ENCODE measurements around the gene MVB12A. TPM values are rescaled to one million over a fixed set of nuclear protein-coding genes. Genes with fewer than 3 reads are reported as not detected.

MVB12A gene
- total and polyA plus RNA-seq, 10 of the 15 experiments (the other 5 are each of a cell fraction or from before 2014, with no cell fraction given) = 1.2 to 47.6 (median 26.3) TPM

Other genes with a start within 250 kb of the MVB12A start
Only the 7 nearest of the 19 such genes appear.
- 22.6 and 22.8 TPM in 2 replicates for gene GTPBP3, start 82.5 kb upstream of the MVB12A start, total RNA-seq (2014; rRNA removed)
- gene GTPBP3, start 82.5 kb upstream of the MVB12A start, total RNA-seq (2014; rRNA removed; fragmentation: Illumina TruSeq; extraction: Trizol) = 6.4 and 7.1 TPM in 2 replicates
- 38.5 and 46.8 TPM in 2 replicates for gene GTPBP3, start 82.5 kb upstream of the MVB12A start, total RNA-seq (2021)
- 6.6 and 8.2 TPM in 2 replicates for gene GTPBP3, start 82.5 kb upstream of the MVB12A start, polyA plus RNA-seq (2011; rRNA removed)
- gene GTPBP3, start 82.5 kb upstream of the MVB12A start, polyA plus RNA-seq (2014; fragmentation: Illumina TruSeq; extraction: Trizol) = 6.1 and 8.1 TPM in 2 replicates
- 1 to 10 TPM; 2.9 to 4.1 TPM for gene GTPBP3, start 82.5 kb upstream of the MVB12A start, polyA plus RNA-seq (2014; fragmentation: Nextera tagmentation; extraction: Ambion mirVana)
- 42.7 and 57.2 TPM in 2 replicates for gene GTPBP3, start 82.5 kb upstream of the MVB12A start, polyA plus RNA-seq (2014; rRNA removed)
- 10 to 100 TPM; 26.3 to 28.8 TPM for gene GTPBP3, start 82.5 kb upstream of the MVB12A start, polyA plus RNA-seq (2016; fragmentation: Nextera tagmentation; extraction: Ambion mirVana)
- 0.06 TPM in 1 of 2 replicates, not detected in the other for gene PLVAP, start 42.7 kb upstream of the MVB12A start, total RNA-seq (2014; rRNA removed)
- 0.18 TPM in 1 of 2 replicates, not detected in the other for gene PLVAP, start 42.7 kb upstream of the MVB12A start, total RNA-seq (2014; rRNA removed; fragmentation: Illumina TruSeq; extraction: Trizol)
- gene PLVAP, start 42.7 kb upstream of the MVB12A start, total RNA-seq (2021) = 0.08 and 0.54 TPM in 2 replicates
- gene PLVAP, start 42.7 kb upstream of the MVB12A start, polyA plus RNA-seq (2011; rRNA removed) = 0.05 TPM in 1 of 2 replicates, not detected in the other
- gene PLVAP, start 42.7 kb upstream of the MVB12A start, polyA plus RNA-seq (2014; fragmentation: Illumina TruSeq; extraction: Trizol) = 0.04 TPM in 1 of 2 replicates, not detected in the other
- not detected for gene PLVAP, start 42.7 kb upstream of the MVB12A start, polyA plus RNA-seq (2014; fragmentation: Nextera tagmentation; extraction: Ambion mirVana)
- gene PLVAP, start 42.7 kb upstream of the MVB12A start, polyA plus RNA-seq (2014; rRNA removed) = 0.03 and 0.41 TPM in 2 replicates
- gene PLVAP, start 42.7 kb upstream of the MVB12A start, polyA plus RNA-seq (2016; fragmentation: Nextera tagmentation; extraction: Ambion mirVana) = not detected
- 1.1 and 1.3 TPM in 2 replicates for gene CCDC194, start 25.9 kb upstream of the MVB12A start, total RNA-seq (2014; rRNA removed)
- gene CCDC194, start 25.9 kb upstream of the MVB12A start, total RNA-seq (2014; rRNA removed; fragmentation: Illumina TruSeq; extraction: Trizol) = 1.3 and 1.7 TPM in 2 replicates
- gene CCDC194, start 25.9 kb upstream of the MVB12A start, total RNA-seq (2021) = 1.7 and 3.0 TPM in 2 replicates
- 0.24 and 0.87 TPM in 2 replicates for gene CCDC194, start 25.9 kb upstream of the MVB12A start, polyA plus RNA-seq (2011; rRNA removed)
- 0.72 and 0.86 TPM in 2 replicates for gene CCDC194, start 25.9 kb upstream of the MVB12A start, polyA plus RNA-seq (2014; fragmentation: Illumina TruSeq; extraction: Trizol)
- under 1 TPM; 0.07 to 0.21 TPM for gene CCDC194, start 25.9 kb upstream of the MVB12A start, polyA plus RNA-seq (2014; fragmentation: Nextera tagmentation; extraction: Ambion mirVana)
- gene CCDC194, start 25.9 kb upstream of the MVB12A start, polyA plus RNA-seq (2014; rRNA removed) = 2.9 and 3.4 TPM in 2 replicates
- 1 to 10 TPM in 1 of 2 experiments, under 1 TPM in 1; 0.78 to 1.1 TPM for gene CCDC194, start 25.9 kb upstream of the MVB12A start, polyA plus RNA-seq (2016; fragmentation: Nextera tagmentation; extraction: Ambion mirVana)
- gene BST2, start 14.4 kb upstream of the MVB12A start, total RNA-seq (2014; rRNA removed) = 248 and 257 TPM in 2 replicates
- gene BST2, start 14.4 kb upstream of the MVB12A start, total RNA-seq (2014; rRNA removed; fragmentation: Illumina TruSeq; extraction: Trizol) = 161 and 175 TPM in 2 replicates
- 271 and 278 TPM in 2 replicates for gene BST2, start 14.4 kb upstream of the MVB12A start, total RNA-seq (2021)
- 210 and 301 TPM in 2 replicates for gene BST2, start 14.4 kb upstream of the MVB12A start, polyA plus RNA-seq (2011; rRNA removed)
- gene BST2, start 14.4 kb upstream of the MVB12A start, polyA plus RNA-seq (2014; fragmentation: Illumina TruSeq; extraction: Trizol) = 62.4 and 198 TPM in 2 replicates
- 100 to 1,000 TPM in 1 of 2 experiments, 10 to 100 TPM in 1; 16.6 to 111 TPM for gene BST2, start 14.4 kb upstream of the MVB12A start, polyA plus RNA-seq (2014; fragmentation: Nextera tagmentation; extraction: Ambion mirVana)
- 329 and 331 TPM in 2 replicates for gene BST2, start 14.4 kb upstream of the MVB12A start, polyA plus RNA-seq (2014; rRNA removed)
- 100 to 1,000 TPM; 335 to 372 TPM for gene BST2, start 14.4 kb upstream of the MVB12A start, polyA plus RNA-seq (2016; fragmentation: Nextera tagmentation; extraction: Ambion mirVana)
- gene TMEM221, start 28.6 kb downstream of the MVB12A start, total RNA-seq (2014; rRNA removed) = not detected in 2 replicates
- not detected in 2 replicates for gene TMEM221, start 28.6 kb downstream of the MVB12A start, total RNA-seq (2014; rRNA removed; fragmentation: Illumina TruSeq; extraction: Trizol)
- gene TMEM221, start 28.6 kb downstream of the MVB12A start, total RNA-seq (2021) = not detected in 2 replicates
- not detected in 2 replicates for gene TMEM221, start 28.6 kb downstream of the MVB12A start, polyA plus RNA-seq (2011; rRNA removed)
- gene TMEM221, start 28.6 kb downstream of the MVB12A start, polyA plus RNA-seq (2014; fragmentation: Illumina TruSeq; extraction: Trizol) = not detected in 2 replicates
- under 1 TPM in 1 of 2 experiments, not detected in 1; 0.04 TPM for gene TMEM221, start 28.6 kb downstream of the MVB12A start, polyA plus RNA-seq (2014; fragmentation: Nextera tagmentation; extraction: Ambion mirVana)
- not detected in 2 replicates for gene TMEM221, start 28.6 kb downstream of the MVB12A start, polyA plus RNA-seq (2014; rRNA removed)
- under 1 TPM in 1 of 2 experiments, not detected in 1; 0.24 TPM for gene TMEM221, start 28.6 kb downstream of the MVB12A start, polyA plus RNA-seq (2016; fragmentation: Nextera tagmentation; extraction: Ambion mirVana)
- gene NXNL1, start 40.9 kb downstream of the MVB12A start, total RNA-seq (2014; rRNA removed) = not detected in 2 replicates
- gene NXNL1, start 40.9 kb downstream of the MVB12A start, total RNA-seq (2014; rRNA removed; fragmentation: Illumina TruSeq; extraction: Trizol) = not detected in 2 replicates
- not detected in 2 replicates for gene NXNL1, start 40.9 kb downstream of the MVB12A start, total RNA-seq (2021)
- not detected in 2 replicates for gene NXNL1, start 40.9 kb downstream of the MVB12A start, polyA plus RNA-seq (2011; rRNA removed)
- not detected in 2 replicates for gene NXNL1, start 40.9 kb downstream of the MVB12A start, polyA plus RNA-seq (2014; fragmentation: Illumina TruSeq; extraction: Trizol)
- gene NXNL1, start 40.9 kb downstream of the MVB12A start, polyA plus RNA-seq (2014; fragmentation: Nextera tagmentation; extraction: Ambion mirVana) = not detected
- not detected in 2 replicates for gene NXNL1, start 40.9 kb downstream of the MVB12A start, polyA plus RNA-seq (2014; rRNA removed)
- gene NXNL1, start 40.9 kb downstream of the MVB12A start, polyA plus RNA-seq (2016; fragmentation: Nextera tagmentation; extraction: Ambion mirVana) = not detected
- 1.3 and 2.3 TPM in 2 replicates for gene SLC27A1, start 50.5 kb downstream of the MVB12A start, total RNA-seq (2014; rRNA removed)
- 0.55 and 0.72 TPM in 2 replicates for gene SLC27A1, start 50.5 kb downstream of the MVB12A start, total RNA-seq (2014; rRNA removed; fragmentation: Illumina TruSeq; extraction: Trizol)
- gene SLC27A1, start 50.5 kb downstream of the MVB12A start, total RNA-seq (2021) = 2.3 and 2.8 TPM in 2 replicates
- gene SLC27A1, start 50.5 kb downstream of the MVB12A start, polyA plus RNA-seq (2011; rRNA removed) = 0.79 and 1.8 TPM in 2 replicates
- 0.35 and 0.68 TPM in 2 replicates for gene SLC27A1, start 50.5 kb downstream of the MVB12A start, polyA plus RNA-seq (2014; fragmentation: Illumina TruSeq; extraction: Trizol)
- gene SLC27A1, start 50.5 kb downstream of the MVB12A start, polyA plus RNA-seq (2014; fragmentation: Nextera tagmentation; extraction: Ambion mirVana) = under 1 TPM; 0.11 to 0.31 TPM
- 1.7 and 2.6 TPM in 2 replicates for gene SLC27A1, start 50.5 kb downstream of the MVB12A start, polyA plus RNA-seq (2014; rRNA removed)
- gene SLC27A1, start 50.5 kb downstream of the MVB12A start, polyA plus RNA-seq (2016; fragmentation: Nextera tagmentation; extraction: Ambion mirVana) = 1 to 10 TPM; 1.0 to 1.4 TPM